ENCODE results near the gene RAB35.

Gene RAB35

DNA sequence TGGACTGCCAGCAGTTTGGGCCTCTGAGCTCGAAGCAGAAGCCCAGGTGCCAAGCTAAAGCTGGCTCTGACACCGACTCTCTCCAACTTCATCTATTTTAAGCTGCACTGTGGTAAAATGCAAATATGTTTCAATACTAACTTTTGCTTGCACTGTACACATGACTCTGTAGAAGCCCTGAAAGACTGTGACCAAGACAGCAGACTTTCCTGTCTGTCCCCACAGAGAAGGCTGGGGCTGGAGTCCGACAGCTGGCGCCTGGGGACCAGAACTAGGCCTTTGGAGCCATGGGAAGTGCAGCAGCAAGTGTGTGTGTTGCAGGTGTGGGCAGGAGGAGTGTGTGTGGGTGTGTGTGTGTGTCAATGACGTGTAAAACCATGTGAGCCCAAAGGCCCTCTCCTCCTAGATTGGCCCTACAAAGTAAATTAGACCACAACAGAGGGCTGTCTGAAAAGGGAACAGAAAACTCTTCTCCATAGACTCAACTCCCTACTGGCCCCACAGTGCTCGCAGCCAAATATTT, 16.4 kb upstream of the RAB35 start:
- no peak for DNase-seq (ENCODE audit: low read depth)

DNA sequence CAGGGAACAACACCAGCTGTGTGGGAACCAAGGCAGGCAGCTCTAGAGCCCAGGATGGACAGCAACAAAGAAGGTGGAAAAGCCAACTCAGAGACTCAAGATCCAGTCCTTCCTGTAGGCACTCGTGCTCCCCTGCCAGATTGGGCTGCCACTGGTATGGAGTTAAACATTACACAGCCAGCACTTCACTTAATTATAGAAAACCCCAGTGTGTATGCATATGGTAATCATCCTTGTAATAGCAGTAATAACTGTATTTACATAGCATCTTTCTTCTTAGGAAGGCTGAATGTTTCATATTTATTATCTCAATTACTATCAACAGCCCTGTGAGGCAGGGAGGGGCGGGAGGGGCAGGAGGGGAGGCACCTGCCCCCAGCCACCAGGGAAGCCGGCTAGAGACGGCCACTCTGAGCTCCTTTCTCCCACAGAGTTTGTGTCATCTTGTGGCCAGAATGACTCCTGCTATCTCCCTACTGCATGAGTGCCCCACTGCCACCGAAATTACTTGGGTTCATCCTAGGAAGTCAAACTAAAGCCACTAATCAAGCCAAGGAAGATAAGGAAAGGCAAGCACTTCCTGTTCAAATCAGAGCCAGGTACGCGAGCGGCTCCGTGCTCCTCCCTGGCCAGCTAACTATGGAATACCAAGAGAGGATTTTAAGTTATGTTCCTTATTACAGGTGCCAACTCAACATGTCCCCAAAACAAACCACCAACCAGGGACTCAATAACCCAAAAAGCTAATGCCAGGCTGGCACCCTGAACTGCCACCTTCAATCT, 15.7 kb upstream of the RAB35 start:
- no peak for DNase-seq (ENCODE audit: low read depth)

DNA sequence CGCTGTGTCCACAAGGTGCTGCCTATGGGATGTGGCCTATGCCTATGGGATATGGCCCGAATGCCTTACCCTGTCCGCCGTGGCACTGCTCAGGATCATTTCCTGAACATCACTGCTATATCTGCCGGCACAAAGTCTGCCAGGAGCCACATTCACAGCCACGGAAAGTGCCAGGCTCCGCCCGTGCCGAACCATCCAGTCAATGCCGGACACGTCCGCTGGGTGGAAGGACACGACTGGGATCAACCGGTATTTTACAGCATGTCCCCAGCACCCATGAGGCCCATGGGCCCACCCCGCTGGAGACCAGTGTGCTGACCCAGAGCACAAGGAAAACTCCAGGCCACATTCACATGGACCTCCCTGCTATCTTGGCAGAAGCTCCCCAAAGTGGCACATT, 14.6 kb upstream of the RAB35 start:
- no peak for DNase-seq (ENCODE audit: low read depth)

DNA sequence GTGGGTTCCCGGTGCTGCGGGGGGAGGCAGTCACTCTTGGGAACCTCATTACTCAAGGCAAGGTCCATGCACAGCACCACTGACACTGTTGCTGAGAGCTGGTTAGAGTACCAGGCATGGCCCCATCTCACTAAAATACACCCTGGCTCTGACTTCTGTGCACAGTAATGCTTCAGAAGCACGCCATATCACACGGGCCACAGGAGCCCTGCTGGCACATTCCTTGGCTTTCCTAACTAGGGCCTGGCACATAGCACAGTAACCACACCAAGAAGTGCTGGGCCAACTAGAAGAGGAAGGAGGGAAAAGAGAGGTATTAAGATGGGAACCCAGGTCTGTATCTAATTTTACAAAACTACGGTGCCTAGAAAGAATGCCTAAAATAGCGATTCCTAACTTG, 13.5 kb upstream of the RAB35 start:
- no peak for DNase-seq (ENCODE audit: low read depth)

DNA sequence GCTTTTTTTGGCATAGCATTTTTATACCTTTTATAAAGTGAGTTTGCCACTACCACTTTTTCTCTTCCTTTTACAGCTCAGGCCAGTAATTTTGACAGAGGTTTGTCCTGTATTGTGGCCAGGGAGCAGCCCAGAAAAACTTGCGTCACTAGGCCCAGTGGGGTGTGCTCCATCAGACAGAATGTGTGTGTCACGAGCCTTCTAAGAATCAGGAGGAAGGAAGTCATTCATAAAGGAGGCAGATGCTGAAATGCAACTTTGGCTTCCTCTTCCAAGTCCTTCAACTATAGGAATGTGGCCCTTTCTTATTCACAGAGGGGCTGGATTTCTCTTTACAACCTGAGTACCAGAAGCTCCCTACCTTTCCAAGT, 10.1 kb upstream of the RAB35 start:
- DNase-seq (ENCODE audit: low read depth), result peak; percentile 50

DNA sequence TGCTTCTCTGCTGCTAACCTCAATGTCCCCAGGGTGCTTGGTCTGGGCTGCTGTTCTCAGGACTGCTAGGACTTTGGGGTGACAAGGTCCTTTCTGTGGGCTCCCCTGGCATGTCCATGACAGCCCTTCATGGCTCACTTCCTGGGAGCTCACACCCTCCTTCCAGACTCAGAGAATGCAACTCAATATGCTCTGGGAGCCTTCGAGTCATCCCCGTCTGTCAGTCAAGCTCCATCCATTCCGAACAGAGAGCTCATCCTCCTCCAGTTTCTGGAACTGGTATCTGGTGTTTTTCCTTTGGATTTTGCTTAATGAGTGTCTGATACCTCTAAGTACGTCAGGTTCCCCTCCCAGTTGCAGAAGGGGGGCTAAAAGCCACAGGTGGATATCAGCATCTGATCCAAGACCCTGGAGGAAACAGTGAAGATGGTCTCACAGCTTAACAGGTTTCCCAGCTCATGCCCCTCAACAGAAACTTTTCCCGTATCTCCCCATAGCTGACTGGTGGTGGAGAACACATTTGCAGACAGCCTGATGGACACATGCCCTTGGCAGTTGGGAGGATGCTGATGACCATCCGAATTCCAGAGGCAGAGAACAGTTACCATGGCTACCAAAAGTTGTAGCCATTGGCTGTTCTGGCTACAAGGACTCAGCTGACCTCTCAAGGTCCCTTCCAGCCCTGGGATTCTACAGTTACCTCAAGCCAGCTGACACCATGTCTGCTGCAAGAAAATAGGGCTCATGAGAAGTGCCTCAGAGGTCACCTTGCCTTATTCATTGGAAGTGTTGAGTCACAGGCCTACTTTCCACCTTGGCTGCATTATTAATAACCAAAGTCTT, 9.5 kb upstream of the RAB35 start:
- DNase-seq (ENCODE audit: low read depth), result peak; percentile 21

DNA sequence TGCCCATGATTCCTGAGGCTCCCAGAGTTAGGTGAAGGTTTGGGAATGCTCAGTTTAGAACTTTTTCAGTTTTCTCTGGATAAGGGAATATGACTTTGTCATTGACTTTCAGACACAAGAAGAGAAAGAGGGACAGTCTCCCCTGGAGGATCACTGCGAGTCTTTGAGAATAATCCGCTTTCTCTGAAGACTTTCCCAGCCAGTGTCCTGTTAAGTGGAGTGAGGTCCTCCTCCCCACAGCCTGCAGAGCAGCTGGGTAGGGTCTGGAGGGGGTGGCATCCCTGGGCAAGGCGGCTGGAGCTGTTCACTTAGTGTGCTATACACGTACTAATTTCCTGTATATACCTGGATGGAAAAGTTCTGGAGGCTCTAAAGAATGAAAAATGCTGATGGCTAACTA, 8.5 kb upstream of the RAB35 start:
- DNase-seq (ENCODE audit: low read depth), result no peak

DNA sequence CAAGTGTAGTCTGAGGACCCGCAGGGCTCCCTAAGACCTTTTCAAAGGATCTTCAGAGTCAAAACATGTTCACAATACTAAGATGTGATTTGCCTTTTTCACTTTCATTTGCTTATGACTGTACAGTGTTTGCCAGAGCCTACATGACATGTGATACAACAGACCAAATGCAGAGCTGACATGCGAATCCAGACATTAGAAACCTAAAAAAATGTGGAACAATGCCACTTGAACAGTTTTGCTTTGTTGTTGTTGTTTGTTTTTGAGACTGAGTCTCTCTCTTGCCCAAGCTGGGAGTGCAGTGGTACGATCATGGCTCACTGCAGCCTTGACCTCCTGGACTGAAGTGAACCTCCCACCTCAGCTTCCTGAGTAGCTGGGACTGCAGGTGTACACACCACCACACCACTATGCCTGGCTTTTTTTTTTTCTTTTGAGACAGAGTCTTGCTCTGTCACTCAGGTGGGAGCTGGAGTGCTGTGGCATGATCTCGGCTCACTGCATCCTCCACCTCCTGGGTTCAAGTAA, 5.3 kb upstream of the RAB35 start:
- DNase-seq (ENCODE audit: low read depth), result peak; percentile 22

DNA sequence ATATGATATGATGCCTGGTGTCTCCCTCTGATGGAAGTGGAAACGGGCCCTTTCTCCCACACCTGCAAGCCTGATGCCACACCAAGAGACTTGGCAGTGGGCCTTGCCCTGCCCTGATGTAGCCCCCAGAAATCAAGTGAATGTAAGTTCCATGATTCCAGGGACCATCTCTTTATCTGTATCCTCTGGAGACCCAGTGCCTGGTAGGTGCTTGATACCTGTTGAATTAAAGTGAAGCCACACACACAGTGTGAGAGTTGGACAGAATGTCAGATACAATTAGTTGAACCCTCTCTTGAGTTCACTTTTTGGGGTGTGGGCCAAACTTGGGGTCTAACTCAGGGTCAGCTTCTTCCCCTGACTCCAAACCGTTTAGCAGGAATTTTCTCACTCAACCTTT, 4.8 kb upstream of the RAB35 start:
- no peak for DNase-seq (ENCODE audit: low read depth)

DNA sequence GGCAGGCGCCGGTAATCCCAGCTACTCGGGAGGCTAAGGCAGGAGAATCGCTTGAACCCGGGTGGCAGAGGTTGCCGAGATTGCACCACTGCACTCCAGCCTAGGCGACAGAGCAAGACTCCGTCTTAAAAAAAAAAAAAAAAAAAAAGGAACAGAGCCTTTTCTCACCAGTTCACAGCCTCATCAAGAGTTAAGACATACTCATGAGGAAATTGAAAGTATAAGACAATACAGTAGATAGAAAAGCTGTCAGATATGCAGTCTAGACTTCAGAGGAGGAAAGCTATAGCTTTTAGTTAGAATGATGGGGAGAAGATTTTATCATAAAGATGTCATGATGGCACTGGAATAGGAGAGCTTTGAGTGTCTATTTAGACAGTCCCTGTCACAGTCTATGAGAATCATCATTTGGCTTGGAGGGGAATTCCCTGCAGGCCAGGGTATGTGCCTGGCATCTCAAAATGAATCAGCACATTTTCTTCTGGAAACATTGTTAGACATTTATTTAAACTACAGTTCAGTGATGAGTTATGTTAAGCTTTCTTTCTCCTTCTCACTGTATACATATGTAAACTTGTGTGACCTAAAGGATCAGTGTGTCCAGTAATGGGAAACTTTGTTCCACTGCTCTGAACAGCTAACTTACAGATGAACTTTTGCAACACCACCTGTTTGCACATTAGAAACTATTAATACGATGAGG, 2.9 kb upstream of the RAB35 start:
- peak; percentile 43 for DNase-seq (ENCODE audit: low read depth)

DNA sequence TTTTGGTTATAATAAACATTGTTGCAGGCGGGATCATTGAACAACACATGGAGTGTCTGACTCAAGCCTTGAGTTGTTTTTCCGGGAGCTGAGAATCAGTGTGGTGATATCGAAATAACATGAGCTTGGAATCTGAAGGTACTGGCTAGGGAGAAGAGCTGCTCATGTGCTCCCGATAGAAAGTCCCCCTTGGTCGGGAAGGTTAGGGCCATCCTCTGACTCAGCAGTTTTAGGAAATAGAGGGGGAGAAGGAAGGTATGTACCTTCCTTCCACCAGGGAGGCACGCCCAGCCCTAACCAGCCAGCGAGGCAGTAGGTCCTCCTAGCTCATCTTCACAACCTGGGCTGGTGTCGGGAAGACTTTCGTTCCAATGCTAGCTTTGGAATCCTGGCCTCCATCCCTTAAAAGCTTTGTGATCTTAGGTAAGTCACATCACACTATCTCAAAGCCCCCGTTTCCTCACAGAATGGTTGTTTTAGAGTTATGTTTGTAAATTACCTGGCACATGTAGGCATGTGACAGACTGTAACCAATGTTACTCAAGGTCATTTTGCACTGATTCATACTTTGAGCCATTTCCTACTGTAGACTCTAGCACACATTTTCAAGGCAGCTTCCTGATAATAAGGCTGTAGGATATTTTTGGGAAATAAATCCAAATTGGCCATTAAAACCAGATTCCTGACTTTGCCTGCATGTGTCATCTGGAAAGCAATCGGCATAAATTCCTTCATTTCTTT, 1.9 kb upstream of the RAB35 start:
- DNase-seq (ENCODE audit: low read depth), result peak; percentile 39

DNA sequence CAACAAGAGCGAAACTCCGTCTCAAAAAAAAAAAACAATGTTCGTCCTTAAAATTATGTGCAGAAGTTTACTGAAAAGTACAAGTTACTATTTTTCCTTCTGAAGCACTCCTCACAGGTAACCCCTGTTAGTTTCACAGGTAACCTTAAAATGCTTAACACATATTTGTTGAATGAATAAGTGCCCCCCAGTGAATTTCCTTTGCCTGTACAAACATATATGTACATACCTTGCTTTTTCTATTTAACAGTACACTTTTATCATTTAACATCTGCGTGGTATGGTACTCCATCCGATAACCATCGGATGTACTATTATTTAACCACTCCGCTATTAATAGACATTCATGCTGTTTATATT, 1.4 kb upstream of the RAB35 start:
- DNase-seq (ENCODE audit: low read depth), result no peak

DNA sequence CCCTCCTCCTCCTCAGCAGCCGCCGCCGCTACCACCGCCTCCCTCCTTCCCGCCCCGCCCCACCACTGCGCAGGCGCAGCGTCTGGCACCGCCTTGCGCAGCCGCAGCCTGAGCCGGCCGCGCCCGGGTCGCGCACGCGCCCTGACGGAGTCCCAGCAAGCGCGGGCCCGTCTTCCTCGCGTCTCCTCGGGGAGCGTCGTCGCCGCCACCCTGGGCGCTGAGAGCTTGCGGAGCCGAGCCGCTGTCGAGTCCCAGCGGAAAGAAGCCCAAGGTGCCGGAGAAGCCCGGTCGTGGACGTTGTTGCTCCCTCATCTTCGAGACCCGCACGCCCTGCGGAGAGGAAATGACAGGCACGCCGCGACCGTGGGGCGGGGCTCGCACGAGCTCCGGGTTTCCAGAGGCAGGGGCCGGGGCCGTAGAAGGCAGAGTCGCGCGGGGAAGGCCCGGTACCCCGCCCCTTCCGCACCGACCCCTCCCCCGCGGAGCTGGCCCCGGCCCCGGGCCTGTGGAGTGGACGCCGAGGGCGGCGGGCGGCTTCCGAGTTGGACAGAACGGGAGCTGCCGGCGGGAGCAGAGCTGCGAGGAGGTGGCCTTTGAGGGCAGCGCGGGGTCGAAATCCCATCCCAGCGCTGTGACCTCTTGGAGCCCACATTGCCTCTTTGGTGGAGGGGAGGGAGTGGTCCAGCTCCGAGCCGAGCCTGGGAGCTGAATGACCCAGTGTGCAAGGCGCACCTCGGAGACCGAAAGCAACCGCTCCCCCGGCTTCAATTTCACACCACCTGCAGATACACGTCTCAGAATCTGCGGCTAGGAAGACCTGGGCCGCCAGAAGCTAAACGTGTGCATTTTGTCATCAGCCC, 469 bp upstream of the RAB35 start:
- peak; percentile 92 for DNase-seq (ENCODE audit: low read depth)

DNA sequence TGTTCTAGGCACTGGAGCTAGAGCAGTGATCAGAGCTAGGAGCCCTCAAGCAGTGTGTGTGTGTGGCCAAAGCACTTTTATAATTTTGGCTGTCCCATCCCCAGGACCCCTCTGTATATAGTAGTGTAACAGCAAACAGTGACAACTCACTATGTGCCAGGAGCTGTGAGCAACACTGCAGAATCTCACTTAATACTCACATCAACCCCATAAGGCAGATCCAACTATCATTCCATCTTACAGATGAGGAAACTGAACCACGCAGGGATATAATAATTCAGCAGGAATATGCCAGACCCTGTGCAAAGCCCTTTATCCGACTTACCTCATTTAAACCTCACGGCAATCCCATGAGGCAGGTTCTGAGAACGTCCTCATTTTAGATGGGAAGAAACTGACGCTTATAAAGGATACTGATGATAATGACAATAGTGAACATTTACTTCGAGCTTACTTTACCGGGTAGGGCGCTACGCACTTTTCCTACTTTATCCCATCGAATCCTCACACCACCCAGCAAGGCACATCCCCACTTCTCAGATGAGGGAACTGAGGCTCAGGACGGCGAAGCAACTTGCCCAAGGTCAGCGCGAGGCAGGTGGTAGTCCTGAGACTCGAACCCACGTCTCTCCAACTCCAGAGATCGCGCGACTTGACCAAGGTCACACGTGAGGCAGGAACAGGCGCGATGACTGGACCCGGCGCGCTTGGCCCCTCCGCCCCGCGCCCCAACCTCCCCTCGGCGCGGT, 687 bp downstream of the RAB35 start:
- peak; percentile 21 for DNase-seq (ENCODE audit: low read depth)

DNA sequence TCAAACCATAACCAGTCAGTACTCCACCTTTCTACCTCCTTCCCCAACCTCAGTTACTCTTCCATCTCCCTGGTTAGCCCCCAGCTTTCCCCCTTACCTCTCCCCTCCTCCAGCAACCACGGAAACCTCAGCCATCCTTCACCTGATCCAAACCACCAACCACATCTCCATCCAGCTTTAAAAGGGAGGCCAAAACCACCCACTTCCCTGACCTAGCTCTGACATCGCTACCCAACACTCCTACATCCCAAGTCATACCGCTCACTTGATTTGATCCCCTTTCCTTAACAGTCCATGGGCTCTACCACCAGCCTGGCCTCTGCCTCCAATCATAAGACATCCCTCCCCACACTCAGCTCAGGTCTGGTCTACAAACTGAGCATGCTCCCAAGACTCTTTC, 1.5 kb downstream of the RAB35 start:
- no peak for DNase-seq (ENCODE audit: low read depth)

DNA sequence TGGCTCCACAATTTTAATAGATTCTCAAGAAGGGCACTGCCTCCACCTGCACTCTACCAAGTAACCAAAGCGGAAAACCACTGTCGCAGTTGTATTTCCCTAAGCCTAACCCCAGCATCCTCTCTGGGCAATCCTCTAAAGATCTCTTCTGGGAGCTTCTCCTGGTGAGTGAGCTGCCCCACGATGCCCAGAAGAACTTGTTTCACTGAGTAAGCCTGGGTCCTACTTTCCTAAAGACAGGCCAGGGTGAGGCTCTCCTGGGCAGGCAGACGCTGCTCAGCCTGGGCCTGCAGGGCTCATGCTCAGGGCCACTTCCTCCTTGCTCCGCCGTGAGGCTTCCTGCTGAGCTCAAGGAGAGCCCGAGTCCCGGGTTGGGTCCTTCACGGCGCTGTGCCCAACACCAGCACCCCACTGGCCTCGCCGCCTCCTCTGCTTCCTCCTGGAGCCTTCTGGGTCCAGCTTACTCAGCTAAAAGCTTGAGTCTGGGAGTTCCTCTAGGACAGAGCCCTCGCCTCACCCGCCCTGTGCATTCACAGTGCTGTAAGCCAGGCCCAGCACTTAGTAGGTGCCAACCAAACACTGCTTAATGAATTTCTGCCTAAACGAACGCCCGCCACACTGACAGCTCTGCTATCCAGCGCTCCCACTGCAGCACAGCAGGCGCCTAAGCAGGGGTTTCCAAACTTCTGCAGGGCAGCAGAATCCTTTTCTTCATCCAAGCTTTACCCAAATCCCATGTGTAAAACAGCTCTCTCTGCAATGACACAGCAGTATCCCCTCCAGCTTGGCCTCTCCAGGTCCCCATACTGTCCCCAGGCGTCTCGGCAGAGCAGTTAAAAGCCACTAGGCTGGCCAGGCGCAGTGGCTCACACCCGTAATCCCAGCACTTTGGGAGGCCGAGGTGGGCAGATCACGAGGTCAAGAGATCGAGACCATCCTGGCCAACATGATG, 5.7 kb downstream of the RAB35 start:
- DNase-seq (ENCODE audit: low read depth), result no peak

DNA sequence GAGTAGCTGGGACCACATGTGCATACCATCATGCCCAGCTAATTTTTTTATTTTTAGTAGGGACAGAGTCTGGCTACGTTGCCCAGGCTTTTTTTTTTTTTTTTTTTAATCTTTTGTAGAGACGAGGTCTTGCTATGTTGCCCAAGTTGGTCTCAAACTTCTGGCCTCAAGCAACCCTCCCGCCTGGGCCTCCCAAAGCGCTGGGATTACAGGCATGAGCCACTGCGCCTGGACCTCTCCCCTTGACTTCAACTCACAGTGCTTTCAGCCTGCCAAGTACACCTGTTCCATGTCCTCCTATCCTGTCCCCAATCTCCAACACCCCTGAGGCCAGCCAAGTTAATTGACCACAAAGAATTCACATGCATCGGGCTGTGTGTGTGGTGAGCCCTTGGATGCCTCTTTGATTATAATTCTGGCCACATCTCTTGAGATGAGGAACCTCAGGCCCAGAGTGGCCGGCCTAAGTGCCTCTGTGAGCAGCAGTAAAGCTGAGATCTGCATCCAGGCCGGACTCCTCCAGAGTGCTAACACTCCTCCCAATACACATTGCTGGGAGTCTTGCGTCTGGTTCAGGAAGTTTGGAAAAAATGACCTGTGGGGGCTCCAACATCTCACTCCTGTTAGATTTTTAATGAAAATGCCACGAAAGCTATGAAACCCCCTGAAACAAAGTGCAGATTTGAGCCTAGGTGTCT, 6.8 kb downstream of the RAB35 start:
- no peak for DNase-seq (ENCODE audit: low read depth)

DNA sequence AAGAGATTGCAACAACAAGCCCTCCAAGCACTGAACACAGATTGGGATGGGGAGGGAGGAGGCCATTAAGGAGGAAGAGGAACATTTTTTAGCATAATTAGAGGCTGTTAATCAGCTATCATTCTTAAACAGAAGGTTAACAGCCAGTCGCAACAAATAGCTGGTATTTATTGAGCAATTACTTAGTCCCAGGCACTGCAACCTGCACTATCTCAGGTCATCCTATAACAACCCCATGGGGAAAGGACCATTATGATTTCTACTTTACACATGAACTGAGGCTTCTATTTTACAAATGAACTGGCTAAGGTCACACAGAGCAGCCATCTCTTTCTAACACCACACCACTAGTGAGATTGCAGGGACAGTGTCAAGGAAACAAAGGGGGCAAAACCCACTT, 10.4 kb downstream of the RAB35 start:
- no peak for DNase-seq (ENCODE audit: low read depth)

Data from fibroblast of gingiva (primary cell).